GM18907 (cell line): ENCODE data around the gene HEMK1.

Experiments
- ATAC-seq: cut with Tn5 transposase; IDR thresholded peaks from one replicate; pipeline ENCODE4 v1.9.1; 2021; ENCODE audit warnings: mild to moderate bottlenecking, moderate library complexity; ENCODE audit not compliant: unreplicated experiment

HEMK1 gene

DNA sequence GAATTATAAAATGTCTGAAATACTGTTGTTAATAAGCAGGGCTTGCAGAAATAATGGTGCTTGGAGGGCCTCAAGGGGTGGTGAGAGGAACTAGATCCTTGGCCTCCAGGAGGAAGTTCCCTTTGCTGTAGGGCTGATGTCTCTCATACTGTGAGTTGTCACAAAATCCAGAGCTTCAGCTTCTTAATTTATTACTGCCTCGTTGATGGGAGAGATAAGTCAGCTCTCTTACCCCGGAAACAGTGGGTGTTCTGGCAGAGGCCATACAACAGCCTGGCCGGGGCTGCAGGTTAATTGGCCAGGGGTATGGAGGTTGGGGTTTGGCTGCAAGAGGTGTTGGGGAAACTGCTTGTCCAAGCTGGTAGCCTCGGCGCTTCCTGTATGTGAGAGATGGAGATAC is 63.1 kb downstream of the HEMK1 start:
- no peak for ATAC-seq

DNA sequence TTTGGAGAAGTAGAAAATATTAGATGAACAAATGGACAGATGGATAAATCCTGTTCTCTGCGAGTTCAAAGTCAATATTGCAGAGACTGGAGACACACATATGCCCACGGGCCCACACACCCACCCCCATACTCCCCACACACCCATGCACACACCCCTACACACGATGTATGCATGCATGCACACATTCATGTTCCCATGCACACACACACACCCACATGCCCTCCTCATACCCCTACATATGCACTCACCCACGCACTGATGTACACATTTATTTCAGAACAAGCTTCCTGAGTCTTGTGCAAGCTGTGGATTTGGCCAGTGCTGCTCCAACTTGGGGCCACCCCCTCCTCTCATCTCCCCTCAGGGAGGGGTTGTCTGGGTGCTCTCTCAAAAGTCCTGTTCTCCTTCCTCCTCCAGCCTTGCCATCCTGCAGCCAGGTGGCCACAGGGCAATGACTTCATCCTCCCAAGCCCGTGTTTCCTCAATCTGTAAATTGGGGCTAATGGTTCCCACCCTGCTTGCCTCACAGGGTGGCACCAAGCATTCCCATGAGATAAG is 64.0 kb downstream of the HEMK1 start:
- no peak for ATAC-seq

DNA sequence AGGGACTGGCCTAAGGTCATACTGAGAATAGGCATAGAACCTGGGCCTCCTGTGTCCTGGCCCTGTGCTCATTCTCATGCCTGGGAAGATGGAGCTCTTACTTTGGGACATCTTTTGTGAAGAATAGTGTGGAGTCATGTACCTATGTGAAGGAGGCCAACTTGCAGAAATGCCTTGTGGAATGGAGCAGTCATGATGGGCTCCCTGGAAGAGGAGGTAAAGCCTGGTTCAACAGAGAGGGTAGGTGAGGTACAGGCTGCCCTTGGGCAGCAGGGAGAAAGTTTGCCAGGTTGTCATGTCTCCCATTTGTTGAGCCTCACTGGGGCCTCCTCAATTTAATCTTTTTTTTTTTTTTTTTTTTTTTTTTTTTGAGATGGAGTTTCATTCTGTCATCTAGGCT is 65.7 kb downstream of the HEMK1 start:
- no peak for ATAC-seq

DNA sequence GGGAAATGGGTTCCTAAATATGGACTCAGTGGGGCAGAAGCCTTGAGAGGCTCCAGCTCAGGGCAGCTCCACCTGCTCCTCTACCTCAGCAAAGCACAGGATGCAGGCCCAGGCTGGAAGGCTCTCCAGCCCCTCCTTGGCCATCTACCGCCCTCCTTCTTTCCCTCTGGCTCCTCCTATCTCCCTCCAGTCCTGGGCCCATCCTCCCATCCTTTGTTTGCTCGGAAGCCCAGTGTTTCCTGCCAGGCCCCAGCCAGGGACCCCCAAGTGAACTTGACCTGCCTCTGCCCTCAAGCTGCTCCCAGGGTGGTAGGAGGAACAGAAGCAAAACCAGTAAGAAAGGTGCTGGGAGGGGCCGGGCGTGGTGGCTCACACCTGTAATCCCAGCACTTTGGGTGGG is 67.7 kb downstream of the HEMK1 start:
- ATAC-seq: no peak

DNA sequence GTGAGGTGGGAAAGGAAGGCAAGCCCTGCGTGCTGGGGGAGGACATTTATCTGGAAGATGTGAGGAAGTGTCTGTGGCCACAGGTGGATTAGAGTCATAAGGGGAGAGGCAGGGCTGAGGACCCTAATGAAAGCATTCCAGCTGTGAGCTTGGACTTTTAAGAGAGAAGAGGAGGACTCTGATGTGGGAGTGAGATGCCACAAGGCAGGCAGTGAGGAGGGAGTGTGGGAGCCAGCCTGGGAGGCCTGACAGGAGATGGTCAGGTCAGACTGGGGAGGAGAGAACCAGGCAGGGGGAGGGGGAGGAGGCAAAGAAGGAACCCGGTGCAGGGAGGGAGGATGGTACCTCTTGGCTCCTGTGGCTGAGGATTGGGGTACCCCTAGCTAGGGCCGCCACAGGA is 68.6 kb downstream of the HEMK1 start:
- no peak for ATAC-seq

DNA sequence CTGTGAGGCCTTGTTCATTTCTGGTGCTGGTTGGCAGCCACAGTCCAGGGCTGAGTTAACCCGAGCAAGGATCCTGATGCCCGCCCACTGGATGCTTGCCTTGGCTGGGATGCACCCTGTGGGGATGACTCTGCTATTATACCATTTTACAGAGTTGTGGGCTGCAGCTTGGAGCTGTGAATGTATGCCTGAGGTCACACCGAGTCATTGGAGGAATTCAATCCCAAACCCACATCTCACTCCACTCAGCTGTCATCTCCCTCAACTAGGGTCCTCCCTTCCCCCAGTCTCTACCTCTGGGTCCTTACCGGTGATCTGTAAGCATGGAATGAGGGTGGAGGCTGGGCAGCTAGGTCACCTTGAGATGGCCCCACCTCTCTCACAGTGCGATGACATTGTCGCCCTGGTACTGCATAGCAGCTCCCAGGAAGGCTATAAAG is 69.8 kb downstream of the HEMK1 start:
- no peak for ATAC-seq

DNA sequence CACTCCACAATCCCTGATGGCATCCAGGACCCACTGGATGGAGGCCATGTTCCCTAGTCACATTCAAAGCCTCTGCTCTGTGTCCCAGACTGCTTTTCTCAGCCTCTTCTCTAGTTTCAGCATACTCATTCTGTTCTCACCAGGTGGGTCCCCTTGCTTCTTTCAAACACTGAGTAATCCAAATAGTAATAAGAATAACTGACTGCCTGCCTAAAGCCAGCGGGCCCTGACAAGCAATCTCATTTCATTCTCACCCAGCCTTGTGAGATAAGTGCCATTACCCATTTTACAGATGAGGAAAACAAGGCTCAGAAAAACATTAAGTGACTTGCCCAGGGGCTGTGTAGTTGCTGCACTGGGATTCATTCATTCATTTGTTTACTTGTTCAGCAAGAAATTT is 73.1 kb downstream of the HEMK1 start:
- ATAC-seq: no peak

DNA sequence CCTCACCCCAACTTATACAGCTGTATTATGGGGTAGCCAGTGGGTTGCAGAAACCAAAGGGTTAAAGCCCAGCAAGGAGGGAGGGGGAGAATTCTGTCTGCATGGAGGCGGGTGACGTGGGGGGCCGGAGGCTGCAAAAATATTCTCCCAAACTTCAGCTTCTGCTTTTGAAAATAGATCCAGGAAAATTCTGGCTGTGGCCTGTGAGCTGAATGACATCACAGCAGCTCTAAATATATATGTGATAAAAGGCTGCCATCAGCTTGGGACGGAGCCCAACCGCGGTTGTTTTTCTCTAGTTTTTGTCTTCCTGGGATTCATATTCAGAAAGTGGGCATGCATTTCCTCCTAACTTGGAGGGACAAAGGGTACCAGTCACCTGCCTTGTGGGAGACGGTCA is 75.2 kb downstream of the HEMK1 start:
- no peak for ATAC-seq

DNA sequence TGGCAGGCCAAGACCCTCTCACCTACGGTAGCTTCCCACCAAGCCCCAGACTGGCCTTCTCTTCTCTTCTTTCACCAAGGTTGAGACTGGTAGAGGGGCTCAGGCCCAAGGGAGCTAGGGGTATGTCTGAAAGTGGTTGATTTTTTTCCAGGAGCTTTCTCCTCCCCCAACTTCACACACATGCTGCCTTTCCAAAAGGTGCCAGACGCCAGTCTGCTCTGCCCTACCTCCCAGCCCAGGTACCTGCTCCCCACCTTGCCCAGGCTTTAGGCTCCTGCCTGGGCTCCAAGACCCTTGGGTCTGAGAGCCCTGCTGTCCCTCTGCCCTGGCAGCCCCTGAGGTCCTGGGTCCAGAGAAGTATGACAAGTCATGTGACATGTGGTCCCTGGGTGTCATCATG is 76.1 kb downstream of the HEMK1 start:
- no peak for ATAC-seq
